ENCODE measurements around the gene CWC25. TPM values are rescaled to one million over a fixed set of nuclear protein-coding genes. Genes with fewer than 3 reads are reported as not detected.
A peak's percentile ranks its signal among the peaks of the same experiment; 100 is the strongest.

The CWC25 gene
- total and polyA plus RNA-seq, 11 donors, result 6.7 to 11.1 (median 8.5) TPM

- DNase-seq (no peak), ATAC-seq (no peak)
- Histone ChIP-seq H3K36me3 (peaks cover 0 to 66% (median 63%) of the 10 kb centered on the region in 9 donors), H3K4me3 (peak overlapping the region in 8 of 12 donors; percentile 62 to 82 (median 72)), H3K27ac (peak overlapping the region in 1 of 12 donors; percentile 84), H3K4me1 (peaks cover 9 to 33% (median 26%) of the 10 kb centered on the region in 12 donors), H3K9me3 (no peaks in the 10 kb centered on the region), H3K27me3 (no peaks in the 10 kb centered on the region)
- no peak for TF ChIP-seq POLR2A (IDR thresholded peaks at IDR 0.05)
- TF ChIP-seq, protein P1, sequence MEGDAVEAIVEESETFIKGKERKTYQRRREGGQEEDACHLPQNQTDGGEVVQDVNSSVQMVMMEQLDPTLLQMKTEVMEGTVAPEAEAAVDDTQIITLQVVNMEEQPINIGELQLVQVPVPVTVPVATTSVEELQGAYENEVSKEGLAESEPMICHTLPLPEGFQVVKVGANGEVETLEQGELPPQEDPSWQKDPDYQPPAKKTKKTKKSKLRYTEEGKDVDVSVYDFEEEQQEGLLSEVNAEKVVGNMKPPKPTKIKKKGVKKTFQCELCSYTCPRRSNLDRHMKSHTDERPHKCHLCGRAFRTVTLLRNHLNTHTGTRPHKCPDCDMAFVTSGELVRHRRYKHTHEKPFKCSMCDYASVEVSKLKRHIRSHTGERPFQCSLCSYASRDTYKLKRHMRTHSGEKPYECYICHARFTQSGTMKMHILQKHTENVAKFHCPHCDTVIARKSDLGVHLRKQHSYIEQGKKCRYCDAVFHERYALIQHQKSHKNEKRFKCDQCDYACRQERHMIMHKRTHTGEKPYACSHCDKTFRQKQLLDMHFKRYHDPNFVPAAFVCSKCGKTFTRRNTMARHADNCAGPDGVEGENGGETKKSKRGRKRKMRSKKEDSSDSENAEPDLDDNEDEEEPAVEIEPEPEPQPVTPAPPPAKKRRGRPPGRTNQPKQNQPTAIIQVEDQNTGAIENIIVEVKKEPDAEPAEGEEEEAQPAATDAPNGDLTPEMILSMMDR (IDR thresholded peaks at IDR 0.05), result no peak
- intact Hi-C loops (cut with DNase I), result loop anchor here in 1 of 10 donors (5.0 kb wide), 1 partner anchor 99 kb away; the partner anchor contains the start of gene PSMB3
- 46 to 51% (median 51%) methylated on average over 2 of the region's 2 CpGs for WGBS, 4 donors
These were observed 26.3 kb upstream of the CWC25 start for GRCh38 chr17:38851434-38851833.

DNA sequence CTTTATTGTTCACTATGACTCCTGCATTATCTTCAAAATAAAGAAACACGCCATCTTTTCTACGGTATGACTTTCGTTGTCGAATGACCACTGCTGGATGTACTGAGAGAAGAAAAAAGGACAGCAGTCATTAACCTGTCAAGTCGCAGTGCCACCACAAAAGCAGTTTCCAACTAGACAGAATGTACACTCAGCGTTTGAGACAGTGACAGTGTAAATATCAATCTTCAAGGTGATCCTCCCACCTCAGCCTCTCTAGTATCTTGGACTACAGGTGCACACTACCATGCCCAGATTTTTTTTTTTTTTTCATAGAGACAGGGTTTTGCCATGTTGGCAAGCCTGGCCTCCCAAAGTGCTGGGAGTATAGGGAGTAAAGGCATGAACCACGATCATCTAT, 25.3 kb upstream of the CWC25 start:
- no peaks in the 10 kb centered on the region for H3K9me3 ChIP-seq
- intact Hi-C loops (cut with DNase I), result loop anchor here in 1 of 10 donors (5.0 kb wide), 1 partner anchor 98 kb away; the partner anchor contains the start of gene PSMB3
- DNase-seq (no peak), ATAC-seq (no peak)
- no peak overlapping the region for H3K4me3 ChIP-seq
- H3K4me1 ChIP-seq, result peaks cover 9 to 33% (median 26%) of the 10 kb centered on the region in 12 donors
- WGBS, 4 donors, result 76 to 77% (median 77%) methylated on average over 7 of the region's 7 CpGs
- no peak overlapping the region for H3K27ac ChIP-seq
- TF ChIP-seq POLR2A (IDR thresholded peaks at IDR 0.05), result no peak
- TF ChIP-seq, protein P1 (IDR thresholded peaks at IDR 0.05), result no peak
- H3K36me3 ChIP-seq, result peaks cover 0 to 70% (median 65%) of the 10 kb centered on the region in 9 donors
- H3K27me3 ChIP-seq, result no peaks in the 10 kb centered on the region

DNA sequence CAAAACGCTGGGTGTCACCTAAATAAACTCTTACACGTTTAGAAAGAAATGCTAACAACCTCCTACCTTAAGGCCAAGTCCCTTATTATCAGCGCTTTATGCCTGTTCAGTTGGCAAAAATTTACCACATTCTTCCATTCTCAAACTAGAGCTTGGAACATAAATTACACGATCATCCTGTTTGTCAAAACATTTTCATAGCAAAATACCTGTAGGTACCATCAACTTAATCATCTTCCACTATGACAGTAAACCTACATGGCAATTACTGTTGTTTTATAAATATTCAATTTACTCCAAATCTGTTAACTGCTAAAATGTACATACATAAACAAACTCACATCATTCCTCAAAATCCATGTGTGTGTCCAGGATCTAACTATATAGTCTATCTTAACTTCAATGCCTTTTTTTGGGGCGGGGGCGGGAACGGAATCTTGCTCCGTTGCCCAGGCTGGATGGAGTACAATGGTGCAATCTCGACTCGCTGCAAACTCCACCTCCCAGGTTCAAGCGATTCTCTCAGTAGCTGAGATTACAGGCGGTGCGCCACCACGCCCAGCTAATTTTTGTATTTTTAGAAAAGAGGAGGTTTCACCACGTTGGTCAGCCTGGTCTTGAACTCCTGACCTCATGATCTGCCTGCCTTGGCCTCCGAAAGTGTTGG, 24.0 kb upstream of the CWC25 start:
- Histone ChIP-seq H3K36me3 (peaks cover 0 to 70% (median 65%) of the 10 kb centered on the region in 9 donors), H3K27me3 (no peaks in the 10 kb centered on the region), H3K4me3 (no peak overlapping the region), H3K4me1 (peaks cover 9 to 30% (median 23%) of the 10 kb centered on the region in 12 donors), H3K27ac (no peak overlapping the region), H3K9me3 (no peaks in the 10 kb centered on the region)
- intact Hi-C loops (cut with DNase I), result no loop called here
- WGBS, 4 donors, result 78 to 84% (median 81%) methylated on average over 16 of the region's 16 CpGs
- no peak for ATAC-seq
- DNase-seq, result no peak
- no peak for TF ChIP-seq POLR2A (IDR thresholded peaks at IDR 0.05)
- TF ChIP-seq, protein P1 (IDR thresholded peaks at IDR 0.05), result no peak

DNA sequence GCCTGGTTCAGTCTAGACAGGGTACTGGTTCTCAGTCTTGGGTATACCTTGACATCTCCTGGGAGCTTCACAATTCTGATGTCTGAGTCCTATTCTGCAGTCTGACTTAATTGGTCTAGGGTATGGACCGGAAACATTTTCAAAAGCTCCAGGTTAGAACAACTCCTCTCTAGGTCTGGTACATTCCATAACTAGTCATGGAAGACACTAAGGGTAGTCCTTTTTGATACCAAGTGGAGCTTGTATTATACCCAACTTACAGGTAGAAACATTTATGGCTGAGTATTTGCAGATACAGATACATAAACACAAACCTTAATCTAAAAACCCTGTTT, 23.4 kb upstream of the CWC25 start:
- TF ChIP-seq, protein P1 (IDR thresholded peaks at IDR 0.05), result no peak
- TF ChIP-seq POLR2A (IDR thresholded peaks at IDR 0.05), result no peak
- Histone ChIP-seq H3K27ac (no peak overlapping the region), H3K36me3 (peaks cover 0 to 70% (median 65%) of the 10 kb centered on the region in 9 donors), H3K4me3 (no peak overlapping the region), H3K9me3 (no peaks in the 10 kb centered on the region), H3K4me1 (peaks cover 9 to 29% (median 22%) of the 10 kb centered on the region in 12 donors), H3K27me3 (no peaks in the 10 kb centered on the region)
- DNase-seq (no peak), ATAC-seq (no peak)
- intact Hi-C loops (cut with DNase I), result no loop called here
- 93 to 100% (median 99%) methylated on average over 1 of the region's 1 CpG for WGBS, 4 donors

Data from heart left ventricle (tissue), 16 donors.